G401.6 (cell line): ENCODE measurements around the gene CEMIP2.
"Not testable (repeated sequence)": the region's sequence is repeated elsewhere in the genome, so short reads cannot be mapped to it uniquely, and the experiment has no call there.

Experiments
- FAIRE-seq: peaks from 2 replicates; lab custom pipeline; 2012; peaks lifted over from hg19 to GRCh38; lab: Jason Lieb, UNC

Gene CEMIP2

GRCh38 chr9:71676460-71676859, 91.9 kb downstream of the CEMIP2 start:
- no peak for FAIRE-seq

- FAIRE-seq: no peak
These were observed 92.5 kb downstream of the CEMIP2 start for GRCh38 chr9:71675857-71676165.

GRCh38 chr9:71675105-71675856, 93.0 kb downstream of the CEMIP2 start:
- FAIRE-seq: no peak

GRCh38 chr9:71672573-71672972, 95.7 kb downstream of the CEMIP2 start:
- no peak for FAIRE-seq

GRCh38 chr9:71671289-71671688, 97.0 kb downstream of the CEMIP2 start:
- peak; percentile 30 for FAIRE-seq

GRCh38 chr9:71670121-71670520, 98.2 kb downstream of the CEMIP2 start:
- no peak for FAIRE-seq

GRCh38 chr9:71669284-71669995, 98.9 kb downstream of the CEMIP2 start:
- no peak for FAIRE-seq

- FAIRE-seq: no peak
These were observed 99.6 kb downstream of the CEMIP2 start for GRCh38 chr9:71668717-71669116.

GRCh38 chr9:71665247-71665646, 103.1 kb downstream of the CEMIP2 start:
- FAIRE-seq: no peak

- FAIRE-seq: no peak
These were observed 103.7 kb downstream of the CEMIP2 start for GRCh38 chr9:71664566-71664965.

- no peak for FAIRE-seq
These were observed 104.3 kb downstream of the CEMIP2 start for GRCh38 chr9:71663931-71664459.

- FAIRE-seq: no peak
These were observed 105.1 kb downstream of the CEMIP2 start for GRCh38 chr9:71663216-71663615.

GRCh38 chr9:71662082-71662481, 106.2 kb downstream of the CEMIP2 start:
- no peak for FAIRE-seq

- FAIRE-seq: not testable (repeated sequence)
These were observed 111.0 kb downstream of the CEMIP2 start for GRCh38 chr9:71657276-71657675.

- no peak for FAIRE-seq
These were observed 111.8 kb downstream of the CEMIP2 start for GRCh38 chr9:71656496-71656895.

- FAIRE-seq: no peak
These were observed 112.5 kb downstream of the CEMIP2 start for GRCh38 chr9:71655778-71656177.

GRCh38 chr9:71655141-71655540, 113.2 kb downstream of the CEMIP2 start:
- no peak for FAIRE-seq

- no peak for FAIRE-seq
These were observed 115.8 kb downstream of the CEMIP2 start for GRCh38 chr9:71652480-71652879.

GRCh38 chr9:71648453-71648852, 119.9 kb downstream of the CEMIP2 start:
- no peak for FAIRE-seq

- FAIRE-seq: no peak
These were observed 121.2 kb downstream of the CEMIP2 start for GRCh38 chr9:71647094-71647591.

GRCh38 chr9:71646131-71646530, 122.2 kb downstream of the CEMIP2 start:
- FAIRE-seq: no peak

- FAIRE-seq: no peak
These were observed 123.4 kb downstream of the CEMIP2 start for GRCh38 chr9:71644819-71645362.

- no peak for FAIRE-seq
These were observed 125.0 kb downstream of the CEMIP2 start for GRCh38 chr9:71643330-71643729.
